ENCODE measurements around the gene WWTR1.

The WWTR1 gene

GRCh38 chr3:149630806-149631205 is 27.0 kb downstream of the WWTR1 start:
- no peak overlapping the region for H3K27ac ChIP-seq
- TF ChIP-seq CTCF (IDR thresholded peaks at IDR 0.05) = no peak
- no peaks in the 10 kb centered on the region for H3K9me3 ChIP-seq
- no peaks in the 10 kb centered on the region for H3K36me3 ChIP-seq
- H3K4me1 ChIP-seq (ENCODE audit: control insufficient read depth in 1 of 2, insufficient read depth in 1 of 2, low read depth in 1 of 2, low read length in 1 of 2) = no peaks in the 10 kb centered on the region
- no peak overlapping the region for H3K4me3 ChIP-seq (ENCODE audit: low read depth in 1 of 2, low read length in 1 of 2)
- peaks cover 98% of the 10 kb centered on the region for H3K27me3 ChIP-seq

- no peak for TF ChIP-seq CTCF (IDR thresholded peaks at IDR 0.05)
- H3K9me3 ChIP-seq = no peaks in the 10 kb centered on the region
- H3K4me3 ChIP-seq (ENCODE audit: low read depth in 1 of 2, low read length in 1 of 2) = no peak overlapping the region
- H3K4me1 ChIP-seq (ENCODE audit: control insufficient read depth in 1 of 2, insufficient read depth in 1 of 2, low read depth in 1 of 2, low read length in 1 of 2) = no peaks in the 10 kb centered on the region
- no peaks in the 10 kb centered on the region for H3K36me3 ChIP-seq
- H3K27ac ChIP-seq = no peak overlapping the region
- H3K27me3 ChIP-seq = peaks cover 98% of the 10 kb centered on the region
These were observed 28.7 kb downstream of the WWTR1 start for GRCh38 chr3:149628957-149629670.

GRCh38 chr3:149626671-149627070 is 31.2 kb downstream of the WWTR1 start:
- Histone ChIP-seq H3K4me1 (ENCODE audit: control insufficient read depth in 1 of 2, insufficient read depth in 1 of 2, low read depth in 1 of 2, low read length in 1 of 2) (no peaks in the 10 kb centered on the region), H3K36me3 (no peaks in the 10 kb centered on the region), H3K9me3 (no peaks in the 10 kb centered on the region), H3K4me3 (ENCODE audit: low read depth in 1 of 2, low read length in 1 of 2) (no peak overlapping the region), H3K27me3 (peaks cover 98% of the 10 kb centered on the region), H3K27ac (no peak overlapping the region)
- no peak for TF ChIP-seq CTCF (IDR thresholded peaks at IDR 0.05)

- Histone ChIP-seq H3K27me3 (peaks cover 98% of the 10 kb centered on the region), H3K4me1 (ENCODE audit: control insufficient read depth in 1 of 2, insufficient read depth in 1 of 2, low read depth in 1 of 2, low read length in 1 of 2) (no peaks in the 10 kb centered on the region), H3K4me3 (ENCODE audit: low read depth in 1 of 2, low read length in 1 of 2) (no peak overlapping the region), H3K9me3 (no peaks in the 10 kb centered on the region), H3K27ac (no peak overlapping the region), H3K36me3 (no peaks in the 10 kb centered on the region)
- no peak for TF ChIP-seq CTCF (IDR thresholded peaks at IDR 0.05)
These were observed 32.0 kb downstream of the WWTR1 start for GRCh38 chr3:149625795-149626194.

- H3K4me1 ChIP-seq (ENCODE audit: control insufficient read depth in 1 of 2, insufficient read depth in 1 of 2, low read depth in 1 of 2, low read length in 1 of 2) = no peaks in the 10 kb centered on the region
- H3K4me3 ChIP-seq (ENCODE audit: low read depth in 1 of 2, low read length in 1 of 2) = no peak overlapping the region
- no peaks in the 10 kb centered on the region for H3K9me3 ChIP-seq
- H3K36me3 ChIP-seq = no peaks in the 10 kb centered on the region
- peaks cover 98% of the 10 kb centered on the region for H3K27me3 ChIP-seq
- no peak for TF ChIP-seq CTCF (IDR thresholded peaks at IDR 0.05)
- no peak overlapping the region for H3K27ac ChIP-seq
These were observed 34.0 kb downstream of the WWTR1 start for GRCh38 chr3:149623824-149624223.
